Neuronal stem cell (in vitro differentiated cells): ENCODE results near the gene CDK17.

Source experiments
- DNase-seq: peaks from one replicate; pipeline ENCODE4 v3.0.0-alpha.2; 2013; ENCODE audit warnings: low spot score
- H2AFZ ChIP-seq: one replicate; pipeline ENCODE4 v1.6.1; 2013; ENCODE audit warnings: mild to moderate bottlenecking, low read length, inconsistent platforms
- H2AK5ac ChIP-seq: 2 replicates; pipeline ENCODE4 v1.6.1; 2013; ENCODE audit warnings: low read depth, mild to moderate bottlenecking, inconsistent platforms, low read length, moderate library complexity, mixed read lengths
- H2BK120ac ChIP-seq: 2 replicates; pipeline ENCODE4 v1.6.1; 2013; ENCODE audit warnings: low read depth, mild to moderate bottlenecking, inconsistent platforms, low read length, moderate library complexity, mixed read lengths
- H2BK12ac ChIP-seq: one replicate; pipeline ENCODE4 v1.6.1; 2013; ENCODE audit warnings: low read length, inconsistent platforms
- H2BK15ac ChIP-seq: 2 replicates; pipeline ENCODE4 v1.6.1; 2013; ENCODE audit warnings: mild to moderate bottlenecking, low read length, inconsistent platforms, mixed read lengths
- H2BK5ac ChIP-seq: one replicate; pipeline ENCODE4 v1.6.1; 2013; ENCODE audit warnings: inconsistent platforms, mild to moderate bottlenecking, low read length, moderate library complexity
- H3K14ac ChIP-seq: one replicate; pipeline ENCODE4 v1.6.1; 2013; ENCODE audit warnings: low read length, inconsistent platforms
- H3K18ac ChIP-seq: 2 replicates; pipeline ENCODE4 v1.6.1; 2013; ENCODE audit warnings: low read length, inconsistent platforms
- H3K23ac ChIP-seq: 2 replicates; pipeline ENCODE4 v1.6.1; 2013; ENCODE audit warnings: low read depth, mild to moderate bottlenecking, mixed read lengths, low read length, inconsistent platforms; ENCODE audit not compliant: poor library complexity
- H3K27ac ChIP-seq: replicated peaks from 3 replicates; pipeline ENCODE4 v1.5.1; 2013; ENCODE audit warnings: low read length, inconsistent platforms
- H3K27me3 ChIP-seq, 3 experiments: 2 replicates each; pipeline ENCODE4 v1.6.1; 2013; ENCODE audit warnings: low read length in 3 of 3, mild to moderate bottlenecking in 2 of 3, inconsistent platforms in 1 of 3, low read depth in 1 of 3, mixed read lengths in 1 of 3, moderate library complexity in 1 of 3; ENCODE audit not compliant: control insufficient read depth in 3 of 3, insufficient read depth in 3 of 3
- H3K36me3 ChIP-seq, 2 donors: replicated peaks in 1 of 2; 2 replicates each; pipeline ENCODE4 v1.6.1; 2013; ENCODE audit warnings: low read length in 2 of 2; ENCODE audit not compliant: control insufficient read depth in 2 of 2, insufficient read depth in 2 of 2
- H3K4ac ChIP-seq: 2 replicates; pipeline ENCODE4 v1.6.1; 2013; ENCODE audit warnings: inconsistent platforms, mild to moderate bottlenecking, low read length, moderate library complexity
- H3K4me1 ChIP-seq, 2 donors: 1 replicate in 1 of 2; 2 replicates in 1 of 2; pipeline ENCODE4 v1.6.1; 2013; ENCODE audit warnings: low read length in 2 of 2, low read depth in 1 of 2; ENCODE audit not compliant: control insufficient read depth in 2 of 2, insufficient read depth in 1 of 2
- H3K4me2 ChIP-seq: one replicate; pipeline ENCODE4 v1.6.1; 2013; ENCODE audit warnings: mild to moderate bottlenecking, low read length, inconsistent platforms; ENCODE audit not compliant: insufficient read depth, poor library complexity, severe bottlenecking
- H3K4me3 ChIP-seq, 2 donors: 2 replicates each; pipeline ENCODE4 v1.5.1; 2013; ENCODE audit warnings: low read length in 2 of 2, mild to moderate bottlenecking in 2 of 2, inconsistent platforms in 1 of 2, moderate library complexity in 1 of 2
- H3K79me1 ChIP-seq: one replicate; pipeline ENCODE4 v1.6.1; 2013; ENCODE audit warnings: low read depth, mild to moderate bottlenecking, inconsistent platforms, low read length, moderate library complexity
- H3K9ac ChIP-seq: one replicate; pipeline ENCODE4 v1.6.1; 2013; ENCODE audit warnings: mild to moderate bottlenecking, low read depth, low read length, inconsistent platforms; ENCODE audit not compliant: poor library complexity
- H3K9me3 ChIP-seq, 2 donors: replicated peaks in 1 of 2; 2 replicates each; pipeline versions ENCODE3 to v1.6.1; 2013; ENCODE audit warnings: low read length in 2 of 2, mild to moderate bottlenecking in 2 of 2, inconsistent platforms in 1 of 2, low read depth in 1 of 2, mixed read lengths in 1 of 2, moderate library complexity in 1 of 2; ENCODE audit not compliant: control insufficient read depth in 2 of 2, insufficient read depth in 1 of 2
- H4K8ac ChIP-seq: one replicate; pipeline ENCODE4 v1.6.1; 2013; ENCODE audit warnings: low read depth, mild to moderate bottlenecking, inconsistent platforms, low read length, moderate library complexity
- H4K91ac ChIP-seq: one replicate; pipeline ENCODE4 v1.6.1; 2013; ENCODE audit warnings: low read length, low read depth, mild to moderate bottlenecking, inconsistent platforms; ENCODE audit not compliant: poor library complexity
- WGBS, 2 donors: extraction: QIAGEN DNeasy Blood & Tissue Kit; methylation state at CpG; one replicate each; pipeline ENCODE4 v1.1.7; 2013; ENCODE audit warnings: missing lambda C conversion rate in 2 of 2, mixed read lengths in 1 of 2; ENCODE audit not compliant: insufficient read length in 2 of 2, insufficient replicate concordance in 1 of 2; ENCODE audit errors: extremely low coverage in 2 of 2; 5-methylcytosine and 5-hydroxymethylcytosine counted together

CDK17 gene

DNA sequence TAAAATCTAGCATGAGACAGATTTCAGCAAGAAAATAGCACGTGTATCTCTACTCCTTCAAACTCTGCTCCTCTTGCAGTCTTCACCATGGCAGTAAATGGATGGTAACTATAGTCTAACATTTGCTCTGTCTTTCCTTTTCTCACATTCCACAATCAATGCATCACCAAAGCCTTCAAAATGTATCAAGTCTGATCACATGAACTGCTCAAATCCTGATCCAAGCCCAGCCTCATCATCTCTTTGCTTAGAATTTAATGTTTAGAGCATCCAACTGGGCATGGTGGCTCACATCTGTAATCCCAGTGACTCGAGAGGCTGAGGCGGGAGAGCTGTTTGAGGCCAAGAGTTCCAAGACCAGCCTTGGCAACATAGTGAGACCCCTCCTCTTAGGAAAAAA, 45.9 kb downstream of the CDK17 start:
- DNase-seq: no peak
- H3K36me3 ChIP-seq: no peaks in the 10 kb centered on the region
- H2BK5ac ChIP-seq: no peak overlapping the region
- no peak overlapping the region for H3K27ac ChIP-seq
- H3K14ac ChIP-seq: no peak overlapping the region
- no peak overlapping the region for H2AFZ ChIP-seq
- no peak overlapping the region for H4K91ac ChIP-seq
- H3K23ac ChIP-seq: no peak overlapping the region
- H3K4me2 ChIP-seq: no peak overlapping the region
- H3K4ac ChIP-seq: no peak overlapping the region
- H4K8ac ChIP-seq: no peak overlapping the region
- no peak overlapping the region for H3K4me3 ChIP-seq
- no peaks in the 10 kb centered on the region for H3K79me1 ChIP-seq
- no peak overlapping the region for H3K18ac ChIP-seq
- H2AK5ac ChIP-seq: no peak overlapping the region
- H2BK15ac ChIP-seq: no peak overlapping the region
- H2BK120ac ChIP-seq: no peak overlapping the region
- peaks cover 0 to 7% of the 10 kb centered on the region in 2 donors for H3K9me3 ChIP-seq
- H3K27me3 ChIP-seq: no peaks in the 10 kb centered on the region
- no peak overlapping the region for H2BK12ac ChIP-seq
- no peak overlapping the region for H3K9ac ChIP-seq
- H3K4me1 ChIP-seq: peaks cover 2% of the 10 kb centered on the region in 2 donors
- no CpG with 5 or more reads among the region's 3 CpGs for WGBS, 2 donors

DNA sequence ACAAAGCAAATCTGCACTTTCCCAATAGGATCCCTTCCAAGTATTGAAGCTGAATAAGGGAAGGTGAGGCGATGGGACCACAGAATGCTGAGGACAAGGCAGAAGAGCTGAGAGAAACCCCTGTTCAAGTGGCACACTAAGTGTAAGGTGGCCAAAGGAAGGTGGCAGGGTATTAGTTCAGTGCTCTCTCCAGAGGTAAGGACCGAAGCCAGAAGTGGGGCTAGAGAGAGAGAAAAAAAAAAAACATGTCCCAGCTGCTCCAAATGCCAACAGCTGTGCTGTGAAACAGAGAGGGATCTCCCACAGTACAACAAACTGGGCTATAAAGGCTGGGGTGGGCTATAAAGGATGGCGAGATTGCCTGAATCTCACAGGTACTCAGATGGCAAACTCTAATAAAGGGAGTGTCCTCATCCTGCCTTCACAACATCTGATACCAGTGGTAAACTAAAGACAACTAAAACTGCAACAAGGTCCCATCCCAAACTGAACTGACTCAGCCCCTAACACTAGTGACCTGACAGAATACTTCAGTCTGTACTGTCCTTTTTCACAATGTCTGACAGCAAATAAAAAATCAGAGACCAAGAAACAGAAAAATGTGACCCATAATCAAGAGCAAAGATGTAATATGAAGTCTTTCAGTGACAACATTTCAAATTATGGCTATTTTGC, 47.9 kb downstream of the CDK17 start:
- Histone ChIP-seq H3K4me3 (no peak overlapping the region), H3K4me2 (no peak overlapping the region), H2BK120ac (no peak overlapping the region), H3K36me3 (no peaks in the 10 kb centered on the region), H2BK15ac (no peak overlapping the region), H3K27ac (no peak overlapping the region), H3K27me3 (no peaks in the 10 kb centered on the region), H4K91ac (no peak overlapping the region), H2AK5ac (no peak overlapping the region), H3K4ac (no peak overlapping the region), H3K9ac (no peak overlapping the region), H2BK5ac (no peak overlapping the region), H3K9me3 (peaks cover 0 to 7% of the 10 kb centered on the region in 2 donors), H3K14ac (no peak overlapping the region), H3K18ac (no peak overlapping the region), H3K4me1 (peaks cover 2% of the 10 kb centered on the region in 2 donors), H2AFZ (no peak overlapping the region), H4K8ac (no peak overlapping the region), H3K23ac (no peak overlapping the region), H3K79me1 (no peaks in the 10 kb centered on the region), H2BK12ac (no peak overlapping the region)
- no CpG with 5 or more reads among the region's 3 CpGs for WGBS, 2 donors
- no peak for DNase-seq

DNA sequence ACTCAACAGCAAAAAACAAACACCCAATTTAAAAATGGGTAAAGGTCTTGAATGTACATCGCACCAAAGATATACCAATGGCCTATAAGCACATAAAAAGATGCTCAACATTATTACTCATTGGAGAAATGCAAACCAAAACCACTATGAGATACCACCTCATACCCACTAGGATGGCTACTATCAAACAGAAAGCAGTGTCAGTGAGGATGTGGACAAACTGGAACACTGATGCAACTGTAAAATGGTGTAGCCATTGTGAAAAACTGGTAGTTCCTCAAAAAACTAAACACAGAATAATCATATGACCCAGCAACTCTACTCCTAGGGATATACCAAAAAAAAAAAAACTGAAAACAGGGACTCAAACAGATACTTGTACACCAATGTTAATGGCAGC, 49.3 kb downstream of the CDK17 start:
- H4K91ac ChIP-seq: no peak overlapping the region
- no peak for DNase-seq
- no CpG with 5 or more reads among the region's 1 CpG for WGBS, 2 donors
- peaks cover 2% of the 10 kb centered on the region in 2 donors for H3K4me1 ChIP-seq
- no peak overlapping the region for H3K23ac ChIP-seq
- H4K8ac ChIP-seq: no peak overlapping the region
- H3K18ac ChIP-seq: no peak overlapping the region
- no peaks in the 10 kb centered on the region for H3K79me1 ChIP-seq
- H2BK15ac ChIP-seq: no peak overlapping the region
- H2AFZ ChIP-seq: no peak overlapping the region
- H2BK120ac ChIP-seq: no peak overlapping the region
- H3K9ac ChIP-seq: no peak overlapping the region
- no peak overlapping the region for H2AK5ac ChIP-seq
- no peaks in the 10 kb centered on the region for H3K27me3 ChIP-seq
- no peak overlapping the region for H3K4me2 ChIP-seq
- H3K9me3 ChIP-seq: peaks cover 0 to 7% of the 10 kb centered on the region in 2 donors
- no peak overlapping the region for H3K14ac ChIP-seq
- no peak overlapping the region for H3K4ac ChIP-seq
- no peak overlapping the region for H2BK12ac ChIP-seq
- no peak overlapping the region for H2BK5ac ChIP-seq
- no peaks in the 10 kb centered on the region for H3K36me3 ChIP-seq
- no peak overlapping the region for H3K27ac ChIP-seq
- no peak overlapping the region for H3K4me3 ChIP-seq

DNA sequence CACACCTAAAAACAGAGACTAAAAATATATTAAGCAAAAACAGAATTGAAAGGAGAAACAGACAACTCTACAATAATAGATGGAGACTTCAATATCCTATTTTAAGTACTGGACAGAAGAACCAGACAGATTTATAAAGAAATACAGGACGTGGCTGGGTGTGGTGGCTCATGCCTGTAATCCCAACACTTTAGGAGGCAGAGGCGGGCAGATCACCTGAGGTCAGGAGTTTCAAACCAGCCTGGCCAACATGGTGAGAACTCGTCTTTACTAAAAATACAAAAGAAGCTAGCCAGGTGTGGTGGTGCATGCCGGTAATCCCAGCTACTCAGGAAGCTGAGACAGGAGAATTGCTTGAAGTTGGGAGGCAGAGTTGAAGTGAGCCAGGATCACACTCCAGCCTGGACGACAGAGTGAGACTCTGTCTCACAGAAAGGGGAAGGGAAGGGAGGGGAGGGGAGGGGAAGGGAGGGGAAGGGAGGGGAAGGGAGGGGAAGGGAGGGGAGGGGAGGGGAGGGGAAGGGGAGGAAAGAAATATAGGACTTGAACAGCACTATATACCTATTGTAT, 53.0 kb downstream of the CDK17 start:
- Histone ChIP-seq H2AFZ (no peak overlapping the region), H2AK5ac (no peak overlapping the region), H2BK12ac (no peak overlapping the region), H3K79me1 (no peaks in the 10 kb centered on the region), H3K4me3 (no peak overlapping the region), H3K4me2 (no peak overlapping the region), H3K36me3 (peaks cover 3% of the 10 kb centered on the region in 2 donors), H3K27me3 (no peaks in the 10 kb centered on the region), H4K8ac (no peak overlapping the region), H3K23ac (no peak overlapping the region), H4K91ac (no peak overlapping the region), H3K9ac (no peak overlapping the region), H2BK5ac (no peak overlapping the region), H2BK15ac (no peak overlapping the region), H3K9me3 (peaks cover 4 to 30% of the 10 kb centered on the region in 2 donors), H3K4me1 (no peaks in the 10 kb centered on the region), H3K14ac (no peak overlapping the region), H2BK120ac (no peak overlapping the region), H3K18ac (no peak overlapping the region), H3K4ac (no peak overlapping the region), H3K27ac (no peak overlapping the region)
- no peak for DNase-seq
- no CpG with 5 or more reads among the region's 5 CpGs for WGBS, 2 donors
